Smooth muscle cell (in vitro differentiated cells): ENCODE measurements around the gene MESD. TPM values are rescaled to one million over a fixed set of nuclear protein-coding genes. Genes with fewer than 3 reads are reported as not detected.

Experiments
- DNase-seq: peaks from one replicate; lab custom pipeline; 2025; ENCODE audit not compliant: unreplicated experiment; lab: John Stamatoyannopoulos, UW
- H2AFZ ChIP-seq: fragments of 200-600 bp; sonication (generic); 2 replicates; pipeline ENCODE4 v1.6.0; 2016; ENCODE audit warnings: antibody characterized with exemption, low read depth, mild to moderate bottlenecking
- H3F3A ChIP-seq: fragments of 200-600 bp; sonication (generic); 2 replicates; pipeline ENCODE4 v1.6.0; 2017; ENCODE audit warnings: antibody characterized with exemption, low read depth
- H3K27ac ChIP-seq: fragments of 200-600 bp; sonication (generic); 2 replicates; pipeline ENCODE4 v1.5.1; 2016; ENCODE audit warnings: low read depth, mild to moderate bottlenecking
- H3K27me3 ChIP-seq: fragments of 200-600 bp; sonication (generic); 2 replicates; pipeline ENCODE4 v1.6.1; 2016; ENCODE audit warnings: low read depth, mild to moderate bottlenecking
- H3K36me3 ChIP-seq: fragments of 200-600 bp; sonication (generic); 2 replicates; pipeline ENCODE4 v1.5.1; 2016; ENCODE audit warnings: low read depth
- H3K4me1 ChIP-seq: fragments of 200-600 bp; sonication (generic); 2 replicates; pipeline ENCODE4 v1.5.1; 2016; ENCODE audit warnings: low read depth
- H3K4me2 ChIP-seq: fragments of 200-600 bp; sonication (generic); 2 replicates; pipeline ENCODE4 v1.6.0; 2016; ENCODE audit warnings: mild to moderate bottlenecking
- H3K4me3 ChIP-seq: fragments of 200-600 bp; sonication (generic); 2 replicates; pipeline ENCODE4 v1.5.1; 2016; ENCODE audit warnings: mild to moderate bottlenecking
- H3K79me2 ChIP-seq: fragments of 200-600 bp; sonication (generic); 2 replicates; pipeline ENCODE4 v1.6.0; 2016; ENCODE audit warnings: low read depth, mild to moderate bottlenecking
- H3K9ac ChIP-seq: fragments of 200-600 bp; sonication (generic); 2 replicates; pipeline ENCODE4 v1.6.0; 2016; ENCODE audit warnings: low read depth
- H3K9me3 ChIP-seq: fragments of 200-600 bp; sonication (generic); replicated peaks from 2 replicates; pipeline ENCODE4 v1.5.1; 2016; ENCODE audit warnings: low read depth
- H4K20me1 ChIP-seq: fragments of 200-600 bp; sonication (generic); 2 replicates; pipeline ENCODE4 v1.6.0; 2016; ENCODE audit warnings: low read depth
- CTCF ChIP-seq: fragments of 200-600 bp; sonication (generic); IDR thresholded peaks from 2 replicates; pipeline ENCODE4 v1.5.1; 2017; ENCODE audit warnings: borderline replicate concordance, mild to moderate bottlenecking, antibody characterized with exemption; ENCODE audit not compliant: insufficient read depth, poor library complexity, severe bottlenecking
- WGBS: methylation state at CpG from one replicate; pipeline ENCODE4 v1.1.7; 2016; ENCODE audit warnings: low lambda C conversion rate; 5-methylcytosine and 5-hydroxymethylcytosine counted together
- polyA plus RNA-seq: library from polyadenylated mRNA; unstranded; fragments of >200 nt; fragmentation: Nextera tagmentation; extraction: Ambion mirVana; gene quantifications from 2 replicates; pipeline ENCODE4 v1.2.1, GENCODE V29; 2016
- total RNA-seq: library from RNA; depleted of rRNA; stranded (reverse); fragments of >200 nt; gene quantifications from 2 replicates; pipeline ENCODE4 v1.2.3, GENCODE V29; 2014

Gene MESD
- total and polyA plus RNA-seq, 2 experiments from 2014 or later = 20.1 to 41.4 TPM

- H3K9ac ChIP-seq = no peak overlapping the region
- no peaks in the 10 kb centered on the region for H3K4me1 ChIP-seq
- no peak overlapping the region for H3K4me2 ChIP-seq
- H3F3A ChIP-seq = no peaks in the 10 kb centered on the region
- no peak for DNase-seq
- H3K27ac ChIP-seq = no peak overlapping the region
- TF ChIP-seq CTCF = no peak
- no peak overlapping the region for H3K4me3 ChIP-seq
- H2AFZ ChIP-seq = no peak overlapping the region
- no peaks in the 10 kb centered on the region for H3K36me3 ChIP-seq
- no peaks in the 10 kb centered on the region for H3K9me3 ChIP-seq
- no peaks in the 10 kb centered on the region for H3K79me2 ChIP-seq
- H3K27me3 ChIP-seq = no peaks in the 10 kb centered on the region
- H4K20me1 ChIP-seq = no peaks in the 10 kb centered on the region
- WGBS = 85% methylated on average over 2 of the region's 2 CpGs
Measured at GRCh38 chr15:81033508-81033907, 43.9 kb upstream of the MESD start.

- WGBS = 79% methylated on average over 1 of the region's 1 CpG
- no peaks in the 10 kb centered on the region for H3K79me2 ChIP-seq
- no peaks in the 10 kb centered on the region for H3K36me3 ChIP-seq
- no peak for TF ChIP-seq CTCF
- no peak overlapping the region for H3K4me3 ChIP-seq
- H2AFZ ChIP-seq = no peak overlapping the region
- no peaks in the 10 kb centered on the region for H3F3A ChIP-seq
- no peak overlapping the region for H3K9ac ChIP-seq
- H3K27me3 ChIP-seq = no peaks in the 10 kb centered on the region
- H3K4me1 ChIP-seq = no peaks in the 10 kb centered on the region
- H4K20me1 ChIP-seq = no peaks in the 10 kb centered on the region
- no peaks in the 10 kb centered on the region for H3K9me3 ChIP-seq
- no peak overlapping the region for H3K4me2 ChIP-seq
- DNase-seq = no peak
- H3K27ac ChIP-seq = no peak overlapping the region
Measured at GRCh38 chr15:81032818-81033217, 43.2 kb upstream of the MESD start.

- H3K4me3 ChIP-seq = no peak overlapping the region
- H4K20me1 ChIP-seq = no peaks in the 10 kb centered on the region
- no peaks in the 10 kb centered on the region for H3K27me3 ChIP-seq
- H3K4me2 ChIP-seq = no peak overlapping the region
- TF ChIP-seq CTCF = no peak
- no peaks in the 10 kb centered on the region for H3K4me1 ChIP-seq
- H3F3A ChIP-seq = no peaks in the 10 kb centered on the region
- no peak overlapping the region for H3K9ac ChIP-seq
- no peak overlapping the region for H2AFZ ChIP-seq
- no peaks in the 10 kb centered on the region for H3K9me3 ChIP-seq
- no peak for DNase-seq
- H3K36me3 ChIP-seq = no peaks in the 10 kb centered on the region
- H3K27ac ChIP-seq = no peak overlapping the region
- WGBS = 92% methylated on average over 4 of the region's 4 CpGs
- no peaks in the 10 kb centered on the region for H3K79me2 ChIP-seq
Measured at GRCh38 chr15:81032355-81032754, 42.7 kb upstream of the MESD start.

GRCh38 chr15:81031203-81031602 is 41.6 kb upstream of the MESD start:
- Histone ChIP-seq H2AFZ (no peak overlapping the region), H3K4me1 (no peaks in the 10 kb centered on the region), H3K27me3 (no peaks in the 10 kb centered on the region), H3K4me2 (no peak overlapping the region), H3F3A (no peaks in the 10 kb centered on the region), H3K36me3 (no peaks in the 10 kb centered on the region), H3K79me2 (no peaks in the 10 kb centered on the region), H3K27ac (no peak overlapping the region), H3K4me3 (no peak overlapping the region), H3K9me3 (no peaks in the 10 kb centered on the region), H4K20me1 (no peaks in the 10 kb centered on the region), H3K9ac (no peak overlapping the region)
- WGBS = 91% methylated on average over 4 of the region's 4 CpGs
- no peak for TF ChIP-seq CTCF
- no peak for DNase-seq
